GM21529 (cell line): ENCODE measurements around the gene MLX.

ENCODE experiments used
- ATAC-seq: cut with Tn5 transposase; IDR thresholded peaks from one replicate; pipeline ENCODE4 v1.9.1; 2021; ENCODE audit not compliant: unreplicated experiment

The MLX gene

GRCh38 chr17:42566883-42567573 lies at the start of gene MLX:
TSS of gene MLX (plus strand) at chr17:42567100. CDS start at chr17:42567125, 25 bp downstream.
- ATAC-seq, result no peak

- no peak for ATAC-seq
These were observed 49.4 kb upstream of the MLX start for GRCh38 chr17:42517516-42517915.

GRCh38 chr17:42518046-42518754 lies 48.7 kb upstream of the MLX start:
- no peak for ATAC-seq

- no peak for ATAC-seq
These were observed 48.0 kb upstream of the MLX start for GRCh38 chr17:42518755-42519545.

DNA sequence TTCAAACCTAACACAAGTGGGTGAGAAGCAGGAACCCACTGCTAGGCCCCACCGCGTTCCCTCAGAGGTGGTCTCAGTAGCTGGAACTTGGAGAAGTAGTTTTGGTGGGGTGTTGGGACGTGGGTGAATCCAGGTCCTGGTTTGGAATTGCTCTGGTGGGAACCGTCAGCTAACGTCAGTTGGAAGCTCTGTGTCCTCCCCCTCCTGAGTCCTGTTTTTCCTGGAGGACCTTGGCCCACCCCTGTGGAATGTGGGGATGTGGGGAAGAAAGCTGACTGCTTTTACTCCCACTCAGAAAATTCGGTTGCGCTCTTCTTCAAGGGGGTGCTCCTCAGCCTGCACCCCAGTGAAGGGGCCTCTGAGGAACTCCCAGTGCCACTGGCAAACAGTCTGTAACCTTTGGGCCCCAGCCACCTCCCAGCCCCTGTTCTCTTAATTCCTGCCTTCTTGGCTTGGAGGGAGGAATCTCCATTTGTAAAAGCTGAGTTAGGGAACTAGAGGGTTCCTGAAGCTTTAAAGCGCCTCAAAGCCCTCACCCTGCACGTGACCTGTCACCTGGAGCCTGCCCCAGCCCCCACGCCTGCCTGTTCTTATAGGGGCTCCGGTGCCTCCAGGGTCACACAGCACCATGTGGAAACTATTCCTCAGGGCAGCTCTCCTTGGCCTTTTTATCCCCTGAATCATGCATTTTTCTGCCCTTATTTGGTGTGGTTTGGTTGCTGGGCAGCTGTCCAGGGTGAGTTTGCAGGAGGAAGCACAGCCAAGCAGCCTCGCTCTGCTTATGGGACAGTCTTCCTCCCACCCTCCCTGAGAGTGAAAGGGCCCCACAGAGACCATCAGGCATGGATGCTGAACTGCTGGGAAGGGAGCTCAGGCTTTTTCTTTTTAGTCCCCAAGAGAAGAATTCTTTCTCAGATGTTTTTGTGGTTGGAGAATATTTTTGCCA lies 47.1 kb upstream of the MLX start:
- ATAC-seq, result no peak

GRCh38 chr17:42520540-42520951 lies 46.4 kb upstream of the MLX start:
- no peak for ATAC-seq

GRCh38 chr17:42521036-42521435 lies 45.9 kb upstream of the MLX start:
- no peak for ATAC-seq

- no peak for ATAC-seq
These were observed 45.1 kb upstream of the MLX start for GRCh38 chr17:42521666-42522262.

- no peak for ATAC-seq
These were observed 44.6 kb upstream of the MLX start for GRCh38 chr17:42522263-42522790.

GRCh38 chr17:42522798-42523278 lies 44.1 kb upstream of the MLX start:
- ATAC-seq, result no peak

DNA sequence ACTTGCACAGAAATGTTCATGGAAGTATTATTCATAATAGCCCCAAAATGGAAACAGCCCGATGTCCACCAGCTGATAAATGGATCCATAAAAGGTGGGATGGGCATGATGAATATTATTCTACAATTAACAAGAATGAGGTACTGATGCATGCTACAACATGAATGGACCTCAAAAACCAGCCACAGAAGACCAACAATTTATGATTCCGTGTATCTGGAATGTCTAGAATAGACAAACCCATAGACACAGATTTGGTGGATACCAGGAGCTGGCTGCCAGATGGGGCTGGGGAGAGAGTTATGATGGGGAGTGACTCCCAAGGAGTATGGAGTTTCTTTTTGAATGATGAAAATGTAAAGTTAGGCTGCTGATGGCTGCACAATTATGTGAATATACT lies 41.7 kb upstream of the MLX start:
- ATAC-seq, result no peak

- no peak for ATAC-seq
These were observed 40.9 kb upstream of the MLX start for GRCh38 chr17:42526031-42526444.

DNA sequence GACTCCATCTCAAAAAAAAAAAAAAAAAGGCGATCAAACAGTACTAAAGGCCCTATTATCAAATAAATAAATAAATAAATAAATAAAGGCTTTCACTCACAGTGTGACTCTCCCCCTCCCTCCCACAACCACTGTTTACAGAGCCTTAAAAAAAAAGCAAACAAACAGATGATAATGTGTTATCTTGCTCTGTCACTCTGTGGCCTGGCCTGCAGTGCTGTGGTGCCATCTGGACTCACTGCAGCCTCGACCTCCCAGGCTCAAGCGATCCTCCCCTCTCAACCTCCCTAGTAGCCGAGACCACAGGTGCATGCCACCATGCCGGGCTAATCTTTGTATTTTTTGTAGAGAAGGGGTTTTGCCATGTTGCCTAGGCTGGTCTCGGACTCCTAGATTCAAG lies 39.0 kb upstream of the MLX start:
- no peak for ATAC-seq

DNA sequence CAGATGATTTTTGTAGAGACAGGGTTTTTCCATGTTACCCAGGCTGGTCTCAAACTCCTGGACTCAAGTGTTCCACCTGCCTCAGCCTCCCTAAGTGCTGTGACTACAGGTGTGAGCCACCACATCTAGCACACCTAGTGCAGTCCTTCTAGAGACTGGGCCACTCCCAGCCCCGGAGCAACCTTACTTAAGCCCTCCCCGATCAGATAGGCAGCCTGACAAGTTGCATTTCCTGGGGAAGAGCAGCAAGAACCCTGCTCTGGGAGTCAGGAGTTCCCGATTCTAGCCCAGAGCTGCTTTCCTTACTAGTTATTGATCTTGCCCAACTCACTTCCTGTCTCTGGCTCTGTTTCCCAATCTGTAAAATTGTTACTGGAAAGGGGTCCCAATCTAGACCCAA lies 37.8 kb upstream of the MLX start:
- no peak for ATAC-seq

GRCh38 chr17:42530952-42531454 lies 35.9 kb upstream of the MLX start:
- no peak for ATAC-seq

DNA sequence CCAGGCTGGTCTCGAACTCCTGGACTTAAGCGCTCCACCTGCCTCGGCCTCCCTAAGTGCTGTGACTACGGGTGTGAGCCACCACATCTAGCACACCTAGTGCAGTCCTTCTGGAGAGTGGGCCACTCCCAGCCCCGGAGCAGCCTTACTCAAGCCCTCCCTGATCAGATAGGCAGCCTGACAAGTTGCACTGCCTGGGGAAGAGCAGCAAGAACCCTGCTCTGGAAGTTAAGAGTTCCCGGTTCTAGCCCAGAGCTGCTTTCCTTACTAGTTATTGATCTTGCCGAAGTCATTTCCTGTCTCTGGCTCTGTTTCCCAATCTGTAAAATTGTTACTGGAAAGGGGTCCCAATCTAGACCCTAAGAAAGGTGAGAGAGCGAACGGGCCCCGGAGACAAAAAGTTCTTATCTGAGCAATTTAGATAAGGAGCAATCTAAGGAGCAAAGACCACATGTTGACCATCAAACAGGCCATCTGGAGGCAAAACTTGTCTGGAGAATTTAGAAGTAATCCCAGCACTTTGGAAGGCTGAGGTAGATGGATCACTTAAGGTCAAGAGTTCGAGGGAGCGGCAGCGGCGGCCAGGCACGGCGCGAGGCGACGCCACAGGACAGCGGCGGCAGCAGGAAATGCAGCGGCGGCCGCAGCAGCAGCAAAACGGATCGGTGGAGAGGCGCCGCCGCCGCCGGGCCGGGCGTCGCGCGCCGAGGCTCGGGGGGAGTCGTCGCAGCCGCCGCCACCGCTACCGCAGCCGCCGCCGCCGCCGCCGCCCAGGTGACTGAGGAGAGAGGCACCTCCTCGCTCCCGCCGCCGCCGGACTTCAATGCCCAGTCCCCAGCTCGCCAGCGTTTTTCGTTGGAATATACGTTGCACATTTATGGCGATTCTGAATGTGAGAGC lies 35.2 kb upstream of the MLX start:
- ATAC-seq, result no peak

DNA sequence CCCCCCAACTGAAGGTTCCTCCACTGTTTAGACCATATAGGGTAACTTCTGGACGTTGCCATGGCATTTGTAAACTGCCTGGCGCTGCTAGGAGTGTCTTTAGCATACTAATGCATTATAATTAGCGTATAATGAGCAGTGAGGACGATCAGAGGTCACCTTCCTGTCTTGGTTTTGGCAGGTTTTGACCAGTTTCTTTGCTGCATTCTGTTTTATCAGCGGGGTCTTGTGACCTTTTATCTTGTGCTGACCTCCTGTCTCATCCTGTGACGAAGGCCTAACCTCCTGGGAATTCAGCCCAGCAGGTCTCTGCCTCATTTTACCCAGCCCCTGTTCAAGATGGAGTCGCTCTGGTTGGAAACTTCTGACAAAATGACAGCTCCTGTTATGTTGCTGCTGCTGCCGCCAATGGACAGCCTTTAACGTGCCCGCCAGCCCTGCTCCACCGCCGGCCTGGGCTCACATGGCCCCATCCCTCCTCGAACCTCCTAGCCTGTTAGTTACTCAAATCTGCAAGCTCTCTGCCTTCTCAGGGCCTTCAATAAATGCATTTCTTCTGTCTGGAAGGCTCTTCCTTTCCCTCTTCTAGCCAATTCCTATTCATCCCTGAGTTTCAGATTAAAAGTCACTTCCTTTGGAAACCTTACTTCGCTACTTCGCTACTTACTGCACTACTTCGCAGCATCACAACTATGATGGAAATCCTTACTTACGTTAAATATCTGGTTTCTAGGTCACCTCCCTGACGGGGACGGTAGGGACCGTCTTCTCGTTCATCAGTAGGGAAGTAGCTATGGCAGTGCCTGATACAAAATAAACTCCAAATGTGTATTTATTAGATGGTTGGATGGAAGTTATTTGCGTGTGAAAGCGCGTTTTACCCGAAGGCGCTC lies 31.5 kb upstream of the MLX start:
- ATAC-seq, result no peak

DNA sequence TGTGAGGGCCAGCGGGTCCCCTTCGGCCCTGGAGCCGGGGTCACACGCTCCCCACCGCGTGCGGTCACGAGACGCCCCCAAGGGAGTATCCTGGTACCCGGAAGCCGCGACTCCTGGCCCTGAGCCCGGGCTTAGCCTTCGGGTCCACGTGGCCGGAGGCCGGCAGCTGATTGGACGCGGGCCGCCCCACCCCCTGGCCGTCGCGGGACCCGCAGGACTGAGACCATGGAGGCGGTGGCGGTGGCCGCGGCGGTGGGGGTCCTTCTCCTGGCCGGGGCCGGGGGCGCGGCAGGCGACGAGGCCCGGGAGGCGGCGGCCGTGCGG lies 30.9 kb upstream of the MLX start, which contains the start of gene NAGLU:
NAGLU (plus strand) TSS at position 194 of the 324 bp plus-strand sequence; CDS start at position 226, 32 bp downstream.
- peak; percentile 71 for ATAC-seq
